Measurements from ENCODE around the gene PDE10A.

DNA sequence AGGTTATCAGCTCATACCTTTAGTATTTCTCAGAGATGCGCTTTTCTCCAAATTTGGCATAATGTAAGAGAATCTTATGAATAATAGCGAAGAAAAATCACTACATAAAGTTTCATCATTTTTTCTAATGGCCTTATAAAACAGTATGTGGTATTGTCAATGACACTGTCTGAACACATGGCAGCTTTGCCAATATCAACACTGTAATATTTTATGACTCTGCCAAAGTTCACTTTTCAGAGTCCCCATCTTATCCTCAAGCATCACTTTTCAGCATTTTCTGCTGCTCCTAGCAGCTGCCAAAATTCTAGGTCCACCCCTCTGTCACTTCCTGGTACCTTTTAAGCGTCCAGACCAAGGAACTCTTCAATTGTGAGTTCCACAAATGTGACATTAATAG lies 182.1 kb downstream of the PDE10A start:
- TF ChIP-seq, protein P1, sequence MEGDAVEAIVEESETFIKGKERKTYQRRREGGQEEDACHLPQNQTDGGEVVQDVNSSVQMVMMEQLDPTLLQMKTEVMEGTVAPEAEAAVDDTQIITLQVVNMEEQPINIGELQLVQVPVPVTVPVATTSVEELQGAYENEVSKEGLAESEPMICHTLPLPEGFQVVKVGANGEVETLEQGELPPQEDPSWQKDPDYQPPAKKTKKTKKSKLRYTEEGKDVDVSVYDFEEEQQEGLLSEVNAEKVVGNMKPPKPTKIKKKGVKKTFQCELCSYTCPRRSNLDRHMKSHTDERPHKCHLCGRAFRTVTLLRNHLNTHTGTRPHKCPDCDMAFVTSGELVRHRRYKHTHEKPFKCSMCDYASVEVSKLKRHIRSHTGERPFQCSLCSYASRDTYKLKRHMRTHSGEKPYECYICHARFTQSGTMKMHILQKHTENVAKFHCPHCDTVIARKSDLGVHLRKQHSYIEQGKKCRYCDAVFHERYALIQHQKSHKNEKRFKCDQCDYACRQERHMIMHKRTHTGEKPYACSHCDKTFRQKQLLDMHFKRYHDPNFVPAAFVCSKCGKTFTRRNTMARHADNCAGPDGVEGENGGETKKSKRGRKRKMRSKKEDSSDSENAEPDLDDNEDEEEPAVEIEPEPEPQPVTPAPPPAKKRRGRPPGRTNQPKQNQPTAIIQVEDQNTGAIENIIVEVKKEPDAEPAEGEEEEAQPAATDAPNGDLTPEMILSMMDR (IDR thresholded peaks at IDR 0.05): no peak
- TF ChIP-seq EZH2 (IDR thresholded peaks at IDR 0.05) (no peak), EZH2phosphoT487 (IDR thresholded peaks at IDR 0.05) (no peak)

Data from neural progenitor cell (in vitro differentiated cells).